GM18870 (cell line): ENCODE results near the gene GALNT6.
"Not testable (repeated sequence)": the region's sequence is repeated elsewhere in the genome, so short reads cannot be mapped to it uniquely, and the experiment has no call there.

Source experiments
- ATAC-seq: cut with Tn5 transposase; IDR thresholded peaks from one replicate; pipeline ENCODE4 v1.9.1; 2021; ENCODE audit warnings: moderate library complexity; ENCODE audit not compliant: unreplicated experiment

The GALNT6 gene

DNA sequence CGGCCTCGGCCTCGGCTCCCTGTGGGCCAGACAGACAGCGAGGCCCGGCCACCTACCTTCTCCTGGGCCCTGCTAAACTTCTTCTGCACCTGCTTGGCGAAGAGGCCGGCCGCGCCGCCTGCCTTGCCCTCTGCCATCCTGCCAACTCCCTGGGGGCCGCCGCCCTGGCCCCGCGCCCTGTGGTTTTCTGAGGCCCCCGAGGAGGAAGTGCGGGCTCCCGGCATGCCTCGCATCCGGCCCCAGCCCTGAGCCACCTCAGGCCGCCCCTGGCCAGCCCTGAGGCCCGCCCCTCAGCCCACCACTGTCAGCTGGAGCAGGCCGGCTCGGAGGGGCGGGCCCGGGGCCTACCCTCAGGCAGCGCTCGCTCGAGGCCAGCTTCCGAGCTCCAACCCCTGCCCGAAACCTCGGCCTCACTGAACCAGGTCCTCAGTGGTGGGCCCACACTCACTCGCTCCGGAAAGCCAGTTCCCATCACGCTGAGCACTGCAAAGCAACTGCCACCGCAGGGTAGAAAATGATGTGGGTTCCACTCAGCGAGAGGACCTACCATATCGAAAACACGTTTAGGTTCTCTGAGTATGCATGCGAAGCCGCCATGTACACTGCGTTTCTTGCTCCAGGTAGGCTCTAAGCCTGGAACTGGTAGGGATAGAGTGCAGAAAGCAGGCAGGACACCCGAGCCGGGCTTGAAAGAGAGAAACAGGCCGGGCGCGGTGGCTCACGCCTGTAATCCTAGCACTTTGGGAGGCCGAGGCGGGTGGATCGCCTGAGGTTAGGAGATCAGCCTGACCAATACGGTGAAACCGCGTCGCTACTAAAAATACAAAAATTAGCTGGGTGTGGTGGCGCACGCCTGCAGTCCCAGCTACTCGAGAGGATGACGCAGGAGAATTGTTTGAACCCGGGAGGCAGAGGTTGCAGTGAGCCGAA is 67.0 kb downstream of the GALNT6 start, which contains the start of gene BIN2:
Gene BIN2 (minus strand): TSS at position 209 of the 930 bp plus-strand sequence. CDS start 72 bp downstream, at position 137.
- ATAC-seq, result no peak

DNA sequence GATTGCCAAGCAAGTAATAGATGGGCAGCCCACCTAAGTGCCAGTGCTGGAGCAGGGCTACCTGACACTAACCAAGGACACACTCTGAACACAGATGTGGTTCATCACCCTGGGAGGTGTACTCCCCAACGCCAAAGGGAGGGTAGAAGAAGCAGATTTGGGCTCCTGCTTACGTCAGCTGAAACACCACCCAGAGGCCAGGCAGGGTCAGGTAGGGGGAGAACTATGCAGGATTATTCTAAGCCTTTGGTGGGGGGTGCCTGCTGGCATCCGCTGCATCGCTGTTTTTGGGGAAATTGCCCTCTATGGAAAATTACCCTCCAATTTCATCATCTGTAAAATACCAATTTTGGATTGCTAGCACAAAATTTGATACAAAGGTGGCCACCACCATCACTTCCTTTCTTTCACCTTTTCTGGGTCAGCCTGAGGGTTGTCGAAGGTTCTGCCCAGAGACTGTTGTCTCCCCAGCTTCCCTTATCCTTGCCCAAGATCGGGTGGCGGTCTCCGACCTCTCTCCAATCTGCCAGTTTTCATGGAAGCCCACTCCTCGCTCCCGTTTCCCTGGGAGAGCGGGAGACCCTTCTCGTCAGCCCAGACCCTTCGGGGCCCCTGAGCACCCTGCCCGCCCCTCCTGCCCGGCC is 67.8 kb downstream of the GALNT6 start:
- no peak for ATAC-seq

DNA sequence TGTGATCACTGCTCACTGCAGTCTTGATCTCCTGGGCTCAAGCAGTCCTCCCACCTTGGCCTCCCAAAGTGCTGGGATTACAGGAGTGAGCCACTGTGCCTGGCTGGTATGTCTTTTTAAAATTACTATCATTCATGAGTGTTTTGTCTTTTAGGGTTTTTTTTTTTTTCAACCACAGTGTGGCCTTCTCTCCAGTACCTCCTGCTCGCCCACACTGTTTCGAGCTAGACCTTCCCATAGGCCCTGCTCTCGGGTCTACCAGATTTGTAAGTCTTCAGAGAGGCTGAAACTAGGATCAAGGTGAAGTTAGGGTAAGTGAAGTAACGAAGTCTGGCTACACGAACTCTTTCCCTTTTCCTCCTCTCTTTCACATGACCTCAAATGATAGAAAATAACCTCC is 68.8 kb downstream of the GALNT6 start:
- ATAC-seq, result no peak

DNA sequence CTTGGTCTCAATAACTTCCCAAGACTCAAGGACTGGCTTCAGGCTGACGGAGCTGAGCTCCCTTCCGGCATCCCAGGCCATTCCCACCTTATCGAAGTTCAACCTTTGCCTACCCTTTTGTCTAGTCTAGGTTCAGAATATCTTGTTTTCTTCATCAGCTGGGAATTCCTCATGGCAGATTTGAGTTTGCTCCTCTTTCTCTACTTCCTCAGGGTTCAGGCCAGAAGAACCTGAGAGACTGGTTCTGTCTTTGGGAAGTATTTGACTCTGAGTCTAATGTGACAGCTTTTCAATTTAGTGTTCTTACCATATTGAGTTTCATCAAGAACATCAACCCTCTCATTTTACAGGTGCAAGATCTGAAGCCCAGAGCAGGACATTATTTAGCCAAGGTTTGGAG is 69.3 kb downstream of the GALNT6 start:
- no peak for ATAC-seq

DNA sequence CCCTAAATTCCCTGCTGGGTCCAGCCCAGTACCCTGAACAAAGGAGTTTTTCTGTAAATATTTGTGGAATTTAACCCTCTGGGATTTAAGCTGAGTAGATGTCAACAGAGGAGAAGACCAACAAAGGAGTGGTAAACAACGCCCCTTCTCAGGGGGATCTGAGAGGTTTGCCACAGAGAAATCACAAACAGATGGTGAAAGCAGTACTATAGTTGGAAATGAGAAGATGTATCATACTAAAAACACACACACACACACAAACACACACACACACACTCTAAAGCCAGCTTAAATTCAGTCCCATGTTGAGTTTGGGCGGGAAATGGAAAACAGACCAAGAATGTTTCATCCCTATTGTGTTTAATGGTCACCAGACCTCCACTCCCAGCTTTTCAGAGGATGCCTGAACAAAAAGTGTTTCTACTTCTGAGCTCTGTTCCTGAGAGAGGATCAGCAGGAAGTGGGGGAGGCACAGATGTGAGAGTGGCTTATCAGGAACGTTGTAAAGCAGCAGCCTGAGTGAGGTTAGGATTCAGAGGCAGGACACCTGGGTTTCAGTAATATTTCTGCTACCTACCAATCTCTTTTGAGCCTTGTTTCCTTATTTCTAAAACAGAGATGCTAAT is 70.4 kb downstream of the GALNT6 start:
- ATAC-seq, result no peak

DNA sequence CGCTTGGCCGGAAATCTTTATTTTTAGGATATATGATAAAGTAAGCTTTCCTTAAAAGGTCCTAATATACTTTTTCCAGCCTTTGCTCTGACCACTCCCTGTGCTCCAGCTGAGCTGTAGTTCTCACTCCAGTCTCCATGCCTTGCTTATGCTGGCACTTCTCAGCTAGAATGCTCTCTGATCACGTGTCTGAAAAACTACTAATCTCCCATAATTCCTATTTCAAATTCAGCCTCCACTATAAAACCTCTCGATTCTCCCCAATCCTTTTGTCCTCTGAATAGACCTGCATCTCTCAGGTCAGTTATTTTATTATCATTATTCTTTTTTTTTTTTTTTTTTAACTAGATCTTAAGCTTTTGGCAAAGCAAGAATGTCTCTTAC is 70.9 kb downstream of the GALNT6 start:
- ATAC-seq, result no peak

DNA sequence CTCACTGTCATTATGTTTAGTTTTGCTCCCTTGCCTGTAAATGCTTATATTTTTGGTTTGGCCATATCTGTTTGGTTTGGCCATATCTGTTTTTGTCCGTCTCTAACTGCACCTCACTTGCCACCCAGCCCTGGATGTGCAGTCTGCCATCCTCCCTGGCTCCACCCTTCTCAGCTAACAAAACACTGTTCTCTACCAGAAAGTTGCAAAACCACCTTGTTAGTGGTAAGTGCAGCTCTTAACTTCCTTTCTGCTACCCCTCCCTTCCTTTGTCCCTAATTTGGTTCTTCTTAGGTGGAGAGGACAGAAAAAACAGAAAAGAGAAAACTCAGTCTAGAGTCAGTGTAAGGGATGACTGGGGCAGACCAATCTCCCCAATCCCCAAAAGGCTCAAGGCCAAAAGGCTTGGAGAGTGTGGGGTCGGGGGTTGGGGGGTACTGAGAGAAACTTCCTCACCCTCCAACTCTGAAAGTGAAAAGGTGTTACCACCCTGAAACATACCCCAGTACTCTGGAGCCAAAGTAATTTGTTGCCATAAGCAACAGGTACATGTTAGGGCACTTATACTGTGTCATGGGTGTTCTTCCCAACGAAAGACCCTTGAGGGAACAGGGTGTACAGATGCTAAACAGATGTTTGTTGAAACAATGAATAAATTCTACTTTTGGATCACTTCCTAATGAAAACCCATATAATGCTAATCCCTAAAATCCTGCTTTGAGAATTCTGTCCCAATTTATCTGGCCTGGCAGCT is 72.2 kb downstream of the GALNT6 start:
- ATAC-seq, result peak; percentile 57

DNA sequence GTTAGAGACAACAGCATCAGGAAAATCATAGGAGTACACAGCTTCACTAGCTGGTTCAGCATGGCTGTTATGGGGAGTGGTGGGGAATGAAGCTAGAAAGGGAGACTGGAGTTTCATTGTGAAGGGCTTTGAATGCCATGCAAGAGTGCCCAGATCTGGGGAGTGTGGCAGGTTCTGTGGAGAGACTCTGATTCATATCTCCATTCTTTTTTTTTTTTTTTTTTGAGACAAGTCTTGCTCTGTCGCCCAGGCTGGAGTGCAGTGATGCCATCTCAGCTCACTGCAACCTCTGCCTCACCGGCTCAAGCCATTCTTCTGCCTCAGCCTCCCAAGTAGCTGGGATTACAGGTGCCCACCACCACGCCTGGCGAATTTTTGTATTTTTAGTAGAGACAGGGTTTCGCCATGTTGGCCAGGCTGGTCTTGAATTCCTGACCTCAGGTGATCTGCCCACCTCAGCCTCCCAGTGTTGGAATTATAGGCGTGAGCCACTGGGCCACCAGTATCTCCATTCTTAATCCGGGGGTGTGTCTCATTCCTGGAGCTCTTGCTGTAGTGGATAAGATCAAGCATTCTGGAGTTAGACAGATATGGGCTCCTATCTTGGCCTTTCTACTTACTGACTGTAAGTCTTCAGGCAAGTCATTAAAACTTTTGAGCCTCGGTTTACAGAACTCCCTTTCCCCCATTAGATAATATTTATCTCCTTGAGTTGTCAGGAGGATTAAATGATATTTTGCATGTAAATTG is 73.0 kb downstream of the GALNT6 start:
- not testable (repeated sequence) for ATAC-seq

DNA sequence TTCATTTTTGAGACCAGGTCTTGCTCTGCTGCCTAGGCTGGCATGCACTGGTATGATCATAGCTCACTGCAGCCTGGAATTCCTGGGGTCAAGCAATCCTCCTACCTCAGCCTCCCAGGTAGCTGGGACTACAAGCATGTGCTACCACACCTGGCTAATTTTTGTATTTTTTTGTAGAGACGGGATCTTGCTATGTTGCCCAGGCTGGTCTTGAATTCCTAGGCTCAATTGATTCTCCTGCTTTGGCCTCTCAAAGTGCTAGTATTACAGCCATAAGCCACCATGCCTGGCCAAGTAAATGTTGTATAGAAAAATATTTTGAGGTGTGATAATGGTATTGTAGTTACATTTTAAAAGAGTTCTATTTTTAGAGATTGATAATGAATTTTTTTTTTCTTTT is 79.8 kb downstream of the GALNT6 start:
- ATAC-seq, result no peak

DNA sequence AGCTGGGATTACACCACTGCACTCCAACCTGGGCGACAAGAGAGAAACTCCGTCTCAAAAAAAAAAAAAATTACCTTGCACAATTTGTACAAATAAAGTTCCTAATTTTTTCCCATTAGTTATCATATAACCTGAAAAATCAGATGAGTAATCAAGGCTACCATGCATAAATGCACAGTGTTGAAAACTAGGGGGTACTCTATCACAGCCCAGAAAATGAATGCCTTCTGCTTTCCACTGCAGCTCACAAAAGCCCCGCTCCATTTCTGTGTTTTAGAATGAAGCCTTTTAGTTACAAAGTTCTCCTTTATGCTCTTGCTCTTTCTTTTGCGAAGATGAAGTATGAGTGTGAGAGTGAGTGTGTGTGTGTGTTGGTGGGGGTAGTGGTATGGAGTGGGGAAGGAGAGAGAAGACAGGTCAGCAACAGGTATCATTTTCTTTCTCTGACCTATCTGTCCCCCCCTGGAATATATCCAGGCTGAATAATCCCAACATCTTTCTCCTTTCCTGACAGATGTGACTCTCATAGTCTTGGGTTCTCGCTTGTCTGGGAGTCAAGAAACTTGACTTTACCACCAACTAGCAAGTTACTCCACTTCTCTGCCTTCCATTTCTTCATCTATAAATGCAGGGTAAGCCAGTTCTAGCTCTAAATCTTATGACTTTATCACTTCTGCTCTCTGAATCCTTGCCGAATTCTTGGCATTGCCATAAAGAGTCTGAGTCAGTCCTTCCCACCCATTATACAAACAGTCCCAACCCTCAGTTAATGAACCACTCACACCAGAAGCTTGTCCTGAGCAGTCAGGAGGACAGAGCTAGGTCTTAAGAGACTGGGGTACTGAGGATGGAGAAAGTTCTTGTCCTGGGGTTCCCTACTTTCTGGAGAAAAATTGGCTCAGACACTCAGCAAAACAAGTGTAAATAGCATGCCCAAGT is 83.3 kb downstream of the GALNT6 start:
- ATAC-seq, result no peak

DNA sequence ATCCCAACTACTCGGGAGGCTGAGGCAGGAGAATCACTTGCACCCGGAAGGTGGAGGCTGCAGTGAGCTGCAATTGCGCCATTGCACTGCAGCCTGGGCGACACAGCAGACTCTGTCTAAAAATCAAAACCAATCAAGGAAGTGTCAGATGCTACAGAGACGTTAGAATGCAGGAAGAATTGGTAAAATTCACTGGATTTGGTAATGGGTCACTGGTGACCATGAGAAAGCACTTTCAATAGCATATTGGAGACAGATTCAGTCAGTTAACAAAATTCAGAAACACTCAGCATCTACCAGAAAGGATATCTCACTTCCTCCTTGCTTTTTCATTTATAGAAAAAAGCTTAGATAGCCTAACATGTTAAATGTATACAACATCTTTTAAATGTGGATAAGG is 84.7 kb downstream of the GALNT6 start:
- no peak for ATAC-seq
